ENCODE data around the gene DNM3.

Gene DNM3

GRCh38 chr1:171898941-171899340, 57.6 kb downstream of the DNM3 start:
- no peak for ATAC-seq
- TF ChIP-seq TSHZ2 (CRISPR knock-in tag; IDR thresholded peaks at IDR 0.05): no peak
- no peak for TF ChIP-seq TOX (CRISPR knock-in tag; IDR thresholded peaks at IDR 0.05; ENCODE audit: borderline replicate concordance)
- TF ChIP-seq PPARA (CRISPR knock-in tag; IDR thresholded peaks at IDR 0.05; ENCODE audit: borderline replicate concordance): no peak
- TF ChIP-seq GLIS3 (CRISPR knock-in tag; IDR thresholded peaks at IDR 0.05): no peak
- TF ChIP-seq RARB (CRISPR knock-in tag; IDR thresholded peaks at IDR 0.05): no peak
- no peak for TF ChIP-seq TCF4 (CRISPR knock-in tag; IDR thresholded peaks at IDR 0.05; ENCODE audit: borderline replicate concordance)
- no peak for TF ChIP-seq OSR1 (CRISPR knock-in tag; IDR thresholded peaks at IDR 0.05)
- TF ChIP-seq CSRNP3 (CRISPR knock-in tag; IDR thresholded peaks at IDR 0.05): no peak
- TF ChIP-seq PATZ1 (CRISPR knock-in tag; IDR thresholded peaks at IDR 0.05; ENCODE audit: borderline replicate concordance): no peak
- no peak for TF ChIP-seq ESRRG (CRISPR knock-in tag; IDR thresholded peaks at IDR 0.05)
- no peak for TF ChIP-seq BACH2 (CRISPR knock-in tag; IDR thresholded peaks at IDR 0.05; ENCODE audit: borderline replicate concordance)
- TF ChIP-seq SNAI2 (CRISPR knock-in tag; IDR thresholded peaks at IDR 0.05): no peak
- no peak for TF ChIP-seq ISL1 (CRISPR knock-in tag; IDR thresholded peaks at IDR 0.05)

- no peak for ATAC-seq
- TF ChIP-seq GLIS3 (CRISPR knock-in tag; IDR thresholded peaks at IDR 0.05): no peak
- TF ChIP-seq RARB (CRISPR knock-in tag; IDR thresholded peaks at IDR 0.05): no peak
- no peak for TF ChIP-seq ESRRG (CRISPR knock-in tag; IDR thresholded peaks at IDR 0.05)
- no peak for TF ChIP-seq OSR1 (CRISPR knock-in tag; IDR thresholded peaks at IDR 0.05)
- TF ChIP-seq POU6F1 (CRISPR knock-in tag; IDR thresholded peaks at IDR 0.05; ENCODE audit: borderline replicate concordance, low read depth): no peak
- no peak for TF ChIP-seq ZNF565 (CRISPR knock-in tag; conservative IDR thresholded peaks at IDR 0.05; ENCODE audit: low read depth)
- no peak for TF ChIP-seq PATZ1 (CRISPR knock-in tag; IDR thresholded peaks at IDR 0.05; ENCODE audit: borderline replicate concordance)
- no peak for TF ChIP-seq ARNTL (CRISPR knock-in tag; IDR thresholded peaks at IDR 0.05; ENCODE audit: borderline replicate concordance, low read depth)
- TF ChIP-seq TSHZ2 (CRISPR knock-in tag; IDR thresholded peaks at IDR 0.05): no peak
- no peak for TF ChIP-seq SNAI2 (CRISPR knock-in tag; IDR thresholded peaks at IDR 0.05)
- TF ChIP-seq BACH2 (CRISPR knock-in tag; IDR thresholded peaks at IDR 0.05; ENCODE audit: borderline replicate concordance): no peak
- no peak for TF ChIP-seq ISL1 (CRISPR knock-in tag; IDR thresholded peaks at IDR 0.05)
- TF ChIP-seq ZNF70 (CRISPR knock-in tag; IDR thresholded peaks at IDR 0.05): no peak
- TF ChIP-seq CSDC2 (CRISPR knock-in tag; IDR thresholded peaks at IDR 0.05): no peak
- no peak for TF ChIP-seq CSRNP3 (CRISPR knock-in tag; IDR thresholded peaks at IDR 0.05)
Measured at GRCh38 chr1:171899838-171900237, 58.5 kb downstream of the DNM3 start.

Measured in SK-N-SH treated with all-trans-retinoic acid at 6 μM for 48 hours (cell line).